Nephron progenitor cell (in vitro differentiated cells): ENCODE results near the gene CYP46A1.
A peak's percentile ranks its signal among the peaks of the same experiment; 100 is the strongest.
"Not testable (repeated sequence)": the region's sequence is repeated elsewhere in the genome, so short reads cannot be mapped to it uniquely, and the experiment has no call there.

ENCODE experiments used
- DNase-seq: peaks from one replicate; pipeline ENCODE4 v3.0.0; 2021
- H3K27ac Mint-ChIP-seq: 2 replicates; pipeline ENCODE4 v1.8.0; 2021; ENCODE audit warnings: mild to moderate bottlenecking, moderate library complexity, mixed read lengths
- H3K27me3 Mint-ChIP-seq: 2 replicates; pipeline ENCODE4 v1.8.0; 2021; ENCODE audit warnings: mild to moderate bottlenecking, low read depth, mixed read lengths; ENCODE audit not compliant: poor library complexity
- H3K36me3 Mint-ChIP-seq: 2 replicates; pipeline ENCODE4 v1.8.0; 2021; ENCODE audit warnings: low read depth, mixed read lengths
- H3K4me1 Mint-ChIP-seq: 2 replicates; pipeline ENCODE4 v1.8.0; 2021; ENCODE audit warnings: mixed read lengths
- H3K4me3 Mint-ChIP-seq: 2 replicates; pipeline ENCODE4 v1.8.0; 2021; ENCODE audit warnings: mild to moderate bottlenecking, moderate library complexity, mixed read lengths
- H3K9me3 Mint-ChIP-seq: 2 replicates; pipeline ENCODE4 v1.8.0; 2021; ENCODE audit warnings: mild to moderate bottlenecking, moderate library complexity, mixed read lengths
- TF ChIP-seq, protein P1 (sequence below): fragments of 200-600 bp; sonication (generic); IDR thresholded peaks from 2 replicates; pipeline ENCODE4 v1.5.0; 2021; ENCODE audit warnings: antibody characterized with exemption

The CYP46A1 gene

DNA sequence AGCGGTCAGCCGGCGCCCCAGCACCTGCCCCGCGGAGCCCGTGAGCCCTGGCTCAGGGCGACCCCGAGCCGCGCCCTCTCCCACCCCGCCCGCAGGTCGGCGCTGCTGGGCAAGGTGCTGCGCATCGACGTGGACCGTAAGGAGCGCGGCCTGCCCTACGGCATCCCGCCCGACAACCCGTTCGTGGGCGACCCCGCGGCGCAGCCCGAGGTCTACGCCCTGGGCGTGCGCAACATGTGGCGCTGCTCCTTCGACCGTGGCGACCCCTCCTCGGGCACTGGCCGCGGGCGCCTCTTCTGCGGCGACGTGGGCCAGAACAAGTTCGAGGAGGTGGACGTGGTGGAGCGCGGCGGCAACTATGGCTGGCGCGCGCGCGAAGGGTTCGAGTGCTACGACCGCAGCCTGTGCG is 24.8 kb upstream of the CYP46A1 start:
- H3K27ac Mint-ChIP-seq = no peak overlapping the region

DNA sequence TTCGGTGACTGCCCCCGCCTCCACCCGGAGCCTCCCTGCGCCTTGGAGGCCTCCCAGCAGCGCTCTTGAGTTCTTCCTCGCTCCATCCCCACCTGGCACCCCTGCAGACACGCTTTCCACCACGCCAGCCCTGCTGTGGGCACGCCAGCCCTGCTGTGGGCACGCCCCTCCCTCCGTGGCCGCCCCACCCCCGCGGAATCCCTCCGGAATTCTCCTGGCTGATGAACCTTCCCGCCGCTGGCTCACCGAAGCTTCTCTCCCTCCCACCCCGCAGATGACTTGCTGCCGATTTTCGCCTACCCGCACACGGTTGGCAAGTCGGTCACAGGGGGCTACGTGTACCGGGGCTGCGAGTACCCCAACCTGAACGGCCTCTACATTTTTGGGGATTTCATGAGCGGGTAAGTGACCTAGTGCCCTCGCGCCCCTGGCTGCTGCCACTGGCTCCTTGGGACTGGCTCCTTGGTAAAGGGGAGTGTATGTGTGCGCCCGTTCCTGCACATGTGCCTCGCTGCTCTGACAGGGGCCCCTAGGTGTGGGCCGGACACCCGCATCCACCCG is 24.0 kb upstream of the CYP46A1 start:
- Mint-ChIP-seq H3K9me3 (no peaks in the 10 kb centered on the region), H3K27ac (no peak overlapping the region), H3K4me3 (peak overlapping the region; percentile 61), H3K36me3 (no peaks in the 10 kb centered on the region), H3K27me3 (peaks cover 83% of the 10 kb centered on the region), H3K4me1 (peaks cover 43% of the 10 kb centered on the region)
- TF ChIP-seq, protein P1, sequence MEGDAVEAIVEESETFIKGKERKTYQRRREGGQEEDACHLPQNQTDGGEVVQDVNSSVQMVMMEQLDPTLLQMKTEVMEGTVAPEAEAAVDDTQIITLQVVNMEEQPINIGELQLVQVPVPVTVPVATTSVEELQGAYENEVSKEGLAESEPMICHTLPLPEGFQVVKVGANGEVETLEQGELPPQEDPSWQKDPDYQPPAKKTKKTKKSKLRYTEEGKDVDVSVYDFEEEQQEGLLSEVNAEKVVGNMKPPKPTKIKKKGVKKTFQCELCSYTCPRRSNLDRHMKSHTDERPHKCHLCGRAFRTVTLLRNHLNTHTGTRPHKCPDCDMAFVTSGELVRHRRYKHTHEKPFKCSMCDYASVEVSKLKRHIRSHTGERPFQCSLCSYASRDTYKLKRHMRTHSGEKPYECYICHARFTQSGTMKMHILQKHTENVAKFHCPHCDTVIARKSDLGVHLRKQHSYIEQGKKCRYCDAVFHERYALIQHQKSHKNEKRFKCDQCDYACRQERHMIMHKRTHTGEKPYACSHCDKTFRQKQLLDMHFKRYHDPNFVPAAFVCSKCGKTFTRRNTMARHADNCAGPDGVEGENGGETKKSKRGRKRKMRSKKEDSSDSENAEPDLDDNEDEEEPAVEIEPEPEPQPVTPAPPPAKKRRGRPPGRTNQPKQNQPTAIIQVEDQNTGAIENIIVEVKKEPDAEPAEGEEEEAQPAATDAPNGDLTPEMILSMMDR = no peak
- DNase-seq = peak; percentile 41

More for the DNA sequence above, 24.8 kb upstream of the CYP46A1 start:
- H3K9me3 Mint-ChIP-seq = no peaks in the 10 kb centered on the region
- H3K27me3 Mint-ChIP-seq = peaks cover 88% of the 10 kb centered on the region
- no peak overlapping the region for H3K4me3 Mint-ChIP-seq
- H3K36me3 Mint-ChIP-seq = no peaks in the 10 kb centered on the region
- peaks cover 37% of the 10 kb centered on the region for H3K4me1 Mint-ChIP-seq
- TF ChIP-seq, protein P1 = no peak
- DNase-seq = peak; percentile 39

GRCh38 chr14:99660794-99661193 is 23.3 kb upstream of the CYP46A1 start:
- Mint-ChIP-seq H3K27ac (no peak overlapping the region), H3K36me3 (no peaks in the 10 kb centered on the region), H3K9me3 (no peaks in the 10 kb centered on the region), H3K4me3 (no peak overlapping the region), H3K27me3 (peaks cover 80% of the 10 kb centered on the region), H3K4me1 (peaks cover 50% of the 10 kb centered on the region)
- no peak for DNase-seq
- TF ChIP-seq, protein P1 = no peak

GRCh38 chr14:99661206-99661605 is 22.9 kb upstream of the CYP46A1 start:
- H3K4me1 Mint-ChIP-seq = peaks cover 54% of the 10 kb centered on the region
- peaks cover 76% of the 10 kb centered on the region for H3K27me3 Mint-ChIP-seq
- H3K27ac Mint-ChIP-seq = not testable (repeated sequence)

DNA sequence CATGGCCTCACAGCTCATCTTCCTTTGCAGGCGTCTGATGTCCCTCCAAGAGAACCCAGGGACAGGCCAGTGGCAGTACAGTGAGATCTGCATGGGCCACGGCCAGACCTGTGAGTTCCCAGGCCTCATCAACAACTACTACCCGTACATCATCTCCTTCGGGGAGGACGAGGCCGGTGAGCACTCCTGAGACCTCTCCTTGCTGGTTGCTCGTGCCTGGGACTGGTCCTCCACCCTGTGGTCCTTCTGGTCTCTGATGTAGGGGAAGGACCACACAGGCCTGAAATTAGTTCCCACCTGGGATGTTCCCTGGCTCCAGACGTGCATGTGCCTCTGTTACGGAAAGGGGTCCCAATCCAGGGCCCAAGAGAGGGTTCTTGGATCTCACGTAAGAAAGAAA is 21.3 kb upstream of the CYP46A1 start:
- Mint-ChIP-seq H3K4me3 (no peak overlapping the region), H3K27me3 (peaks cover 63% of the 10 kb centered on the region), H3K36me3 (no peaks in the 10 kb centered on the region), H3K4me1 (peaks cover 63% of the 10 kb centered on the region), H3K27ac (no peak overlapping the region), H3K9me3 (no peaks in the 10 kb centered on the region)
- TF ChIP-seq, protein P1 = no peak
- no peak for DNase-seq

More at GRCh38 chr14:99661206-99661605, 22.9 kb upstream of the CYP46A1 start:
- H3K36me3 Mint-ChIP-seq, H3K9me3 Mint-ChIP-seq, DNase-seq, H3K4me3 Mint-ChIP-seq: not testable (repeated sequence)

GRCh38 chr14:99663386-99664057 is 20.6 kb upstream of the CYP46A1 start:
- Mint-ChIP-seq H3K4me1 (peaks cover 64% of the 10 kb centered on the region), H3K36me3 (no peaks in the 10 kb centered on the region), H3K9me3 (no peaks in the 10 kb centered on the region), H3K4me3 (no peak overlapping the region), H3K27me3 (peaks cover 56% of the 10 kb centered on the region), H3K27ac (no peak overlapping the region)
- TF ChIP-seq, protein P1 = no peak
- DNase-seq = no peak
